ENCODE results near the gene INTS7.
A peak's percentile ranks its signal among the peaks of the same experiment; 100 is the strongest.
"Not testable (repeated sequence)": the region's sequence is repeated elsewhere in the genome, so short reads cannot be mapped to it uniquely, and the experiment has no call there.

The INTS7 gene

GRCh38 chr1:212007178-212007577, 28.2 kb downstream of the INTS7 start:
- H3K4me3 ChIP-seq (replicated peaks; ENCODE audit: low read depth, low read length), result no peak overlapping the region
- DNase-seq (ENCODE audit: low read depth), result no peak
- no peak for TF ChIP-seq CTCF (IDR thresholded peaks at IDR 0.05; ENCODE audit: low read length, missing control alignments)

GRCh38 chr1:212004895-212005608, 30.3 kb downstream of the INTS7 start:
- TF ChIP-seq CTCF (IDR thresholded peaks at IDR 0.05; ENCODE audit: low read length, missing control alignments), result no peak
- no peak overlapping the region for H3K4me3 ChIP-seq (replicated peaks; ENCODE audit: low read depth, low read length)

GRCh38 chr1:212002536-212002935, 32.8 kb downstream of the INTS7 start:
- TF ChIP-seq CTCF (IDR thresholded peaks at IDR 0.05; ENCODE audit: low read length, missing control alignments), result no peak
- DNase-seq (ENCODE audit: low read depth), result peak; percentile 69

More at GRCh38 chr1:212004895-212005608, 30.3 kb downstream of the INTS7 start:
- DNase-seq (ENCODE audit: low read depth), result no peak

GRCh38 chr1:211997426-211997825, 37.9 kb downstream of the INTS7 start:
- not testable (repeated sequence) for DNase-seq (ENCODE audit: low read depth); H3K4me3 ChIP-seq (replicated peaks; ENCODE audit: low read depth, low read length)

More at GRCh38 chr1:212002536-212002935, 32.8 kb downstream of the INTS7 start:
- no peak overlapping the region for H3K4me3 ChIP-seq (replicated peaks; ENCODE audit: low read depth, low read length)

GRCh38 chr1:211991695-211992094, 43.7 kb downstream of the INTS7 start:
- H3K4me3 ChIP-seq (replicated peaks; ENCODE audit: low read depth, low read length), result no peak overlapping the region
- DNase-seq (ENCODE audit: low read depth), result no peak
- TF ChIP-seq CTCF (IDR thresholded peaks at IDR 0.05; ENCODE audit: low read length, missing control alignments), result no peak

GRCh38 chr1:211986628-211987254, 48.6 kb downstream of the INTS7 start:
- H3K4me3 ChIP-seq (replicated peaks; ENCODE audit: low read depth, low read length), result no peak overlapping the region
- TF ChIP-seq CTCF (IDR thresholded peaks at IDR 0.05; ENCODE audit: low read length, missing control alignments), result no peak
- no peak for DNase-seq (ENCODE audit: low read depth)

- DNase-seq (ENCODE audit: low read depth), result no peak
- no peak for TF ChIP-seq CTCF (IDR thresholded peaks at IDR 0.05; ENCODE audit: low read length, missing control alignments)
- no peak overlapping the region for H3K4me3 ChIP-seq (replicated peaks; ENCODE audit: low read depth, low read length)
Measured at GRCh38 chr1:211985556-211986264, 49.6 kb downstream of the INTS7 start.

Measured in fibroblast of pulmonary artery (primary cell).